ENCODE data around the gene GNB3.

Gene GNB3

DNA sequence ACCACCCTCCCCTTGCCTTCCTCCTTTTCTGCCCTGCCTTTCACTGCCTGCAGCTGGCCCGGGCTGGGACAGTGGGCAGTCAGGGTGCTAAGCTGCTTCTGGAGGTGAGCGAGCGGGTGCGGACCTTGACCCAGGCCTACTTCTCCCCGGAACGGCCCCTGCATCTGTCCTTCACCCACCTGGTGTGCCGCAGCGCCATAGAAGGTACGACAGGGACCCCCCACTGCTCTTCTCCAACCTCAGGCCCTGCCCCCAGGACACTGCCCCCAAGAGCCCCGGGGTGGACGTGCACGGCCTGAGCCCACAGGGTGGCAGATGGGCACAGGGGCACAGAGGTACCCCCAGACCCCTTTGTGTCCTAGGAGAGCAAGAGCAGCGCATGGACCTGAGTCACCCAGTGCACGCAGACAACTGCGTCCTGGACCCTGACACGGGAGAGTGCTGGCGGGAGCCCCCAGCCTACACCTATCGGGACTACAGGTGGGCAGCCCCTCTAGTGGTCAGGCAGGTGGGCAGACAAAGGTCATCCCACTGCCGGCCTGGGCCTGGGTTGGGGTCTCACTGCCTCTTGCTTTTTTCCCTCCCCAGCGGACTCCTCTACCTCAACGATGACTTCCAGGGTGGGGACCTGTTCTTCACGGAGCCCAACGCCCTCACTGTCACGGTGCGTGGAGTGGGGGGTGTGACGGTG lies 3.2 kb upstream of the GNB3 start:
- Histone ChIP-seq H3K9me3 (ENCODE audit: control insufficient read depth in 2 of 2, low read length in 2 of 2) (no peaks in the 10 kb centered on the region), H3K4me3 (ENCODE audit: low read length in 2 of 2) (no peak overlapping the region), H3K27me3 (ENCODE audit: control insufficient read depth in 1 of 2, insufficient read depth in 2 of 2, low read length in 2 of 2) (no peaks in the 10 kb centered on the region), H3K9ac (ENCODE audit: low read length in 2 of 2) (no peak overlapping the region), H3K27ac (ENCODE audit: low read length) (no peak overlapping the region), H3K36me3 (ENCODE audit: control insufficient read depth in 2 of 2, insufficient read depth in 2 of 2, low read length in 2 of 2) (peaks cover 10 to 38% of the 10 kb centered on the region in 2 donors), H3K4me1 (ENCODE audit: control insufficient read depth, insufficient read depth, low read length) (no peaks in the 10 kb centered on the region)

GRCh38 chr12:6838854-6839253 lies 1.9 kb upstream of the GNB3 start:
- Histone ChIP-seq H3K9ac (ENCODE audit: low read length in 2 of 2) (no peak overlapping the region), H3K9me3 (ENCODE audit: control insufficient read depth in 2 of 2, low read length in 2 of 2) (no peaks in the 10 kb centered on the region), H3K36me3 (ENCODE audit: control insufficient read depth in 2 of 2, insufficient read depth in 2 of 2, low read length in 2 of 2) (peaks cover 6 to 42% of the 10 kb centered on the region in 2 donors), H3K4me1 (ENCODE audit: control insufficient read depth, insufficient read depth, low read length) (no peaks in the 10 kb centered on the region), H3K4me3 (ENCODE audit: low read length in 2 of 2) (no peak overlapping the region), H3K27me3 (ENCODE audit: control insufficient read depth in 1 of 2, insufficient read depth in 2 of 2, low read length in 2 of 2) (no peaks in the 10 kb centered on the region), H3K27ac (ENCODE audit: low read length) (no peak overlapping the region)

GRCh38 chr12:6839482-6840201 lies 1.1 kb upstream of the GNB3 start:
- Histone ChIP-seq H3K27ac (ENCODE audit: low read length) (no peak overlapping the region), H3K9ac (ENCODE audit: low read length in 2 of 2) (no peak overlapping the region), H3K9me3 (ENCODE audit: control insufficient read depth in 2 of 2, low read length in 2 of 2) (no peaks in the 10 kb centered on the region), H3K27me3 (ENCODE audit: control insufficient read depth in 1 of 2, insufficient read depth in 2 of 2, low read length in 2 of 2) (no peaks in the 10 kb centered on the region), H3K4me1 (ENCODE audit: control insufficient read depth, insufficient read depth, low read length) (no peaks in the 10 kb centered on the region), H3K36me3 (ENCODE audit: control insufficient read depth in 2 of 2, insufficient read depth in 2 of 2, low read length in 2 of 2) (peaks cover 10 to 43% of the 10 kb centered on the region in 2 donors), H3K4me3 (ENCODE audit: low read length in 2 of 2) (no peak overlapping the region)

DNA sequence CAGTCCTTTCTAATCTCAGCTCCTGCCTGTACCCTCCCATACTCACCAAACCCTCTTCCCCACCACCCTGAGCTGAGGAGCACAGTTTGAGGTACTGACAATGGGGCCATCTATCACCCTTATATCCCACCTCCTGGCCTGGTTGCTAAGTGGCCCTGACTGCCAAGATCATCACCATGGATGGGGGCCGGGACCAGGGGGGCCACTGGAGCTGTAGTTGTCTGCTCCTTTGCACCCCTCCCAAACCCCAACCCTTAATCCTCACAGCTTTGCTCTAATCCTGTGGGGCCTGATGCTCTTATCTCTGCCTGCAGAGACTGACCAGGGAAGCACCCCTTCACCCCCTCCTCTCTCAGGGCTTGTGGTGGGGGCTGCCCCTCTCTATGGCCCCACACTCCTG lies 395 bp upstream of the GNB3 start:
- H3K4me1 ChIP-seq (ENCODE audit: control insufficient read depth, insufficient read depth, low read length): no peaks in the 10 kb centered on the region
- no peak overlapping the region for H3K9ac ChIP-seq (ENCODE audit: low read length in 2 of 2)
- no peaks in the 10 kb centered on the region for H3K9me3 ChIP-seq (ENCODE audit: control insufficient read depth in 2 of 2, low read length in 2 of 2)
- H3K4me3 ChIP-seq (ENCODE audit: low read length in 2 of 2): no peak overlapping the region
- H3K27me3 ChIP-seq (ENCODE audit: control insufficient read depth in 1 of 2, insufficient read depth in 2 of 2, low read length in 2 of 2): no peaks in the 10 kb centered on the region
- H3K27ac ChIP-seq (ENCODE audit: low read length): no peak overlapping the region
- H3K36me3 ChIP-seq (ENCODE audit: control insufficient read depth in 2 of 2, insufficient read depth in 2 of 2, low read length in 2 of 2): peaks cover 15 to 47% of the 10 kb centered on the region in 2 donors

GRCh38 chr12:6842075-6842474 lies 1.4 kb downstream of the GNB3 start:
- Histone ChIP-seq H3K9ac (ENCODE audit: low read length in 2 of 2) (no peak overlapping the region), H3K4me3 (ENCODE audit: low read length in 2 of 2) (no peak overlapping the region), H3K27ac (ENCODE audit: low read length) (no peak overlapping the region), H3K9me3 (ENCODE audit: control insufficient read depth in 2 of 2, low read length in 2 of 2) (no peaks in the 10 kb centered on the region), H3K27me3 (ENCODE audit: control insufficient read depth in 1 of 2, insufficient read depth in 2 of 2, low read length in 2 of 2) (no peaks in the 10 kb centered on the region), H3K4me1 (ENCODE audit: control insufficient read depth, insufficient read depth, low read length) (no peaks in the 10 kb centered on the region), H3K36me3 (ENCODE audit: control insufficient read depth in 2 of 2, insufficient read depth in 2 of 2, low read length in 2 of 2) (peaks cover 28 to 54% of the 10 kb centered on the region in 2 donors)

- Histone ChIP-seq H3K36me3 (ENCODE audit: control insufficient read depth in 2 of 2, insufficient read depth in 2 of 2, low read length in 2 of 2) (peaks cover 23 to 50% of the 10 kb centered on the region in 2 donors), H3K27me3 (ENCODE audit: control insufficient read depth in 1 of 2, insufficient read depth in 2 of 2, low read length in 2 of 2) (no peaks in the 10 kb centered on the region), H3K9me3 (ENCODE audit: control insufficient read depth in 2 of 2, low read length in 2 of 2) (no peaks in the 10 kb centered on the region), H3K9ac (ENCODE audit: low read length in 2 of 2) (no peak overlapping the region), H3K27ac (ENCODE audit: low read length) (no peak overlapping the region), H3K4me1 (ENCODE audit: control insufficient read depth, insufficient read depth, low read length) (no peaks in the 10 kb centered on the region), H3K4me3 (ENCODE audit: low read length in 2 of 2) (no peak overlapping the region)
Observed at GRCh38 chr12:6843118-6843902, 2.6 kb downstream of the GNB3 start.

DNA sequence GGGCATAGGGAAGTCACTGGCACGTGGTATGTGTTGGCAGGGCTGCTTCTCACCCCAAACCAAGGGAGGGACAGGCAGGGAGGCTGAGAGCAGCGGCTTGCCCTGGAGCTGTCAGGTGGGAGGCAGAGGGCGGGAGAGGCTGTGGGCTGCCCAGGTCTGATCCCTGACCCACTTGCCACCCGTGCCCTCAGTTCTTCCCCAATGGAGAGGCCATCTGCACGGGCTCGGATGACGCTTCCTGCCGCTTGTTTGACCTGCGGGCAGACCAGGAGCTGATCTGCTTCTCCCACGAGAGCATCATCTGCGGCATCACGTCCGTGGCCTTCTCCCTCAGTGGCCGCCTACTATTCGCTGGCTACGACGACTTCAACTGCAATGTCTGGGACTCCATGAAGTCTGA lies 4.7 kb downstream of the GNB3 start:
- no peaks in the 10 kb centered on the region for H3K9me3 ChIP-seq (ENCODE audit: control insufficient read depth in 2 of 2, low read length in 2 of 2)
- H3K9ac ChIP-seq (ENCODE audit: low read length in 2 of 2): no peak overlapping the region
- H3K36me3 ChIP-seq (ENCODE audit: control insufficient read depth in 2 of 2, insufficient read depth in 2 of 2, low read length in 2 of 2): peaks cover 23 to 43% of the 10 kb centered on the region in 2 donors
- no peaks in the 10 kb centered on the region for H3K27me3 ChIP-seq (ENCODE audit: control insufficient read depth in 1 of 2, insufficient read depth in 2 of 2, low read length in 2 of 2)
- no peak overlapping the region for H3K4me3 ChIP-seq (ENCODE audit: low read length in 2 of 2)
- H3K4me1 ChIP-seq (ENCODE audit: control insufficient read depth, insufficient read depth, low read length): no peaks in the 10 kb centered on the region
- H3K27ac ChIP-seq (ENCODE audit: low read length): no peak overlapping the region

DNA sequence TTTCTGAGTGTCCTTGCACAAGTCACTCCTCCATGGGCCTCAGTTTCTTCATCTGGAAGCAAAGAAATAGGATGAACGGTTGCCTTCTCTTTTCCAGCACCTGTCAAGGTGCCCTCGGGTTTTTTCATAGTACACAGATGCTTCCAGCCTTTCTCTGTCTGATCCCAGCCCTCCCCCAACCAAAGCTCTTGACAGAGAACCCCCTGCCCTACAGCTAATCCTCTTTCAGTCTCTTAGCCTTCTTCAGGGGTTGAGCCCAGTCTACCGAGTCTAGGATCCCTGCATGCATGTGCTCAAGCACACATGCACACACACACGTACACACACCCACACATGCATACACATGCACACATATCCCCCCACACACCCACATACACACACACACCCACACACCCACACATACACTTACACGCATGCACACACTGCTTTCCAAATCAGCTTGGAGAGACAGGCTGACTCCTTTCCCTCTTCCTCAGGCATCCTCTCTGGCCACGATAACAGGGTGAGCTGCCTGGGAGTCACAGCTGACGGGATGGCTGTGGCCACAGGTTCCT lies 5.7 kb downstream of the GNB3 start:
- no peak overlapping the region for H3K9ac ChIP-seq (ENCODE audit: low read length in 2 of 2)

GRCh38 chr12:6847676-6848075 lies 7.0 kb downstream of the GNB3 start:
- H3K9ac ChIP-seq (ENCODE audit: low read length in 2 of 2): no peak overlapping the region
- no peaks in the 10 kb centered on the region for H3K27me3 ChIP-seq (ENCODE audit: control insufficient read depth in 1 of 2, insufficient read depth in 2 of 2, low read length in 2 of 2)
- peaks cover 23 to 42% of the 10 kb centered on the region in 2 donors for H3K36me3 ChIP-seq (ENCODE audit: control insufficient read depth in 2 of 2, insufficient read depth in 2 of 2, low read length in 2 of 2)
- H3K4me3 ChIP-seq (ENCODE audit: low read length in 2 of 2): no peak overlapping the region
- H3K27ac ChIP-seq (ENCODE audit: low read length): no peak overlapping the region
- peaks cover 8% of the 10 kb centered on the region for H3K4me1 ChIP-seq (ENCODE audit: control insufficient read depth, insufficient read depth, low read length)
- no peaks in the 10 kb centered on the region for H3K9me3 ChIP-seq (ENCODE audit: control insufficient read depth in 2 of 2, low read length in 2 of 2)

More for the DNA sequence above, 5.7 kb downstream of the GNB3 start:
- peaks cover 7% of the 10 kb centered on the region for H3K4me1 ChIP-seq (ENCODE audit: control insufficient read depth, insufficient read depth, low read length)
- H3K9me3 ChIP-seq (ENCODE audit: control insufficient read depth in 2 of 2, low read length in 2 of 2): no peaks in the 10 kb centered on the region
- peaks cover 23 to 43% of the 10 kb centered on the region in 2 donors for H3K36me3 ChIP-seq (ENCODE audit: control insufficient read depth in 2 of 2, insufficient read depth in 2 of 2, low read length in 2 of 2)
- H3K27me3 ChIP-seq (ENCODE audit: control insufficient read depth in 1 of 2, insufficient read depth in 2 of 2, low read length in 2 of 2): no peaks in the 10 kb centered on the region
- no peak overlapping the region for H3K4me3 ChIP-seq (ENCODE audit: low read length in 2 of 2)
- H3K27ac ChIP-seq (ENCODE audit: low read length): no peak overlapping the region

DNA sequence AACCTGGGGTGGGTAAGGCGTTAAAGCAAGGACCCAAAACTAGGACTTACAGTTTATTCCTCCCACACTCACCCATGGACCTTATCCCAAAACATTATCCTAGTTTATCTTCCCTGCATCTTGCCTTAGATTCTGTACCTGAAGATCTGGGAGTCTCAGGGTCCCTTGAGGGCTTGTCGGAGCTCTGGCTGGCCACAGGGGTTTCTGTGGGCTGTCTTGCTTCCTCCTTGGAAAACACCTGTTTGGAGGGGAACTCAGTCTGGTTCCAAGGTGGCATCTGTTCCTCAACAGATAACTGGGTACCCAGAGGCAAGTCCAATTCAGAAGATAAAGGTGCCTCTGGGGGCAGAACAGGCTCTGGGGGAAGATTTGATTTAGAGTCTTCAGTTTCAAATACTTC lies 8.7 kb downstream of the GNB3 start:
- Histone ChIP-seq H3K9me3 (ENCODE audit: control insufficient read depth in 2 of 2, low read length in 2 of 2) (no peaks in the 10 kb centered on the region), H3K9ac (ENCODE audit: low read length in 2 of 2) (no peak overlapping the region), H3K27ac (ENCODE audit: low read length) (no peak overlapping the region), H3K4me3 (ENCODE audit: low read length in 2 of 2) (no peak overlapping the region), H3K4me1 (ENCODE audit: control insufficient read depth, insufficient read depth, low read length) (peaks cover 21% of the 10 kb centered on the region), H3K36me3 (ENCODE audit: control insufficient read depth in 2 of 2, insufficient read depth in 2 of 2, low read length in 2 of 2) (peaks cover 20 to 31% of the 10 kb centered on the region in 2 donors), H3K27me3 (ENCODE audit: control insufficient read depth in 1 of 2, insufficient read depth in 2 of 2, low read length in 2 of 2) (no peaks in the 10 kb centered on the region)
